NCI-H748 (cell line): ENCODE measurements around the gene ASPSCR1.
"Not testable (repeated sequence)": the region's sequence is repeated elsewhere in the genome, so short reads cannot be mapped to it uniquely, and the experiment has no call there.

ENCODE experiments used
- DNase-seq: peaks from one replicate; lab custom pipeline; 2025; ENCODE audit not compliant: unreplicated experiment; lab: John Stamatoyannopoulos, UW

The ASPSCR1 gene

GRCh38 chr17:81978524-81979298 lies 1.3 kb downstream of the ASPSCR1 start:
- DNase-seq = no peak

- no peak for DNase-seq
Observed at GRCh38 chr17:81980122-81980521, 2.7 kb downstream of the ASPSCR1 start.

- no peak for DNase-seq
Observed at GRCh38 chr17:81980707-81981343, 3.4 kb downstream of the ASPSCR1 start.

DNA sequence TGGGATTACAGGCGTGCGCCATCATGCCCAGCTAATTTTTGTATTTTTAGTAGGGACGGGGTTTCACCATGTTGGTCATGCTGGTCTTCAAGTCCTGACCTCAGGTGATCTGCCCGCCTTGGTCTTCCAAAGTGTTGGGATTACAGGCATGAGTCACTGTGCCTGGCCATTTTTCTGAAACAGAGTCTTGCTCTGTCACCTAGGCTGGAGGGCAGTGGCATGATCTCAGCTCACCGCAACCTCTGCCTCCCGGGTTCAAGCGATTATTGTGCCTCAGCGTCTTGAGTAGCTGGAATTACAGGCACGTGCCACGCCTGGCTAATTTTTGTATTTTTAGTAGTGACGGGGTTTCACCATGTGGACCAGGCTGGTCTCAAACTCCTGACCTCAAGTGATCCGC lies 4.1 kb downstream of the ASPSCR1 start:
- not testable (repeated sequence) for DNase-seq

GRCh38 chr17:81983011-81983638 lies 5.7 kb downstream of the ASPSCR1 start:
- no peak for DNase-seq

- DNase-seq = no peak
Observed at GRCh38 chr17:81983639-81984373, 6.4 kb downstream of the ASPSCR1 start.

GRCh38 chr17:81984773-81985410 lies 7.5 kb downstream of the ASPSCR1 start:
- no peak for DNase-seq

DNA sequence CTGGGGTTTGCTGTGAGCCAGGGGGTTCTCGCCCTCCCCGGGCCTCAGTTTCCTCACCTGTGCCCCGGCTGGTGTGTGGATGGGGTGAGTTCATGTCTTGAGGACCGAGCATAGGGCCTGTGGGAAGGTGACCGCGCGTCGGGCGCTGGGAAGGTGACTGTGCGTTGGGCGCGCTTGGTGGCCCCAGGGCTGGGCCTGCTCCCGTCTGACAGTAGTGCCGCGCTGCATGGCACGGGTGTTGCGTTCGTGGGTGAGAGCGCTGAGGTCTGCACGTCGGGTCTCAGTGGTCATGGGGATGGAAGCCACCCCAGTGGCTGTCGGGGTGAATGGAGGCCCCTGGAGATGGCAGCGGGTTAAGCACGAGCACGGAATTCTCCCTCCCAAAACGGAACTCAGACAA lies 9.2 kb downstream of the ASPSCR1 start:
- no peak for DNase-seq

- DNase-seq = no peak
Observed at GRCh38 chr17:81987161-81987770, 9.8 kb downstream of the ASPSCR1 start.

GRCh38 chr17:81990836-81991683 lies 13.6 kb downstream of the ASPSCR1 start:
- DNase-seq = no peak

- no peak for DNase-seq
Observed at GRCh38 chr17:81991684-81992305, 14.4 kb downstream of the ASPSCR1 start.

- DNase-seq = no peak
Observed at GRCh38 chr17:81992306-81993102, 15.1 kb downstream of the ASPSCR1 start.

DNA sequence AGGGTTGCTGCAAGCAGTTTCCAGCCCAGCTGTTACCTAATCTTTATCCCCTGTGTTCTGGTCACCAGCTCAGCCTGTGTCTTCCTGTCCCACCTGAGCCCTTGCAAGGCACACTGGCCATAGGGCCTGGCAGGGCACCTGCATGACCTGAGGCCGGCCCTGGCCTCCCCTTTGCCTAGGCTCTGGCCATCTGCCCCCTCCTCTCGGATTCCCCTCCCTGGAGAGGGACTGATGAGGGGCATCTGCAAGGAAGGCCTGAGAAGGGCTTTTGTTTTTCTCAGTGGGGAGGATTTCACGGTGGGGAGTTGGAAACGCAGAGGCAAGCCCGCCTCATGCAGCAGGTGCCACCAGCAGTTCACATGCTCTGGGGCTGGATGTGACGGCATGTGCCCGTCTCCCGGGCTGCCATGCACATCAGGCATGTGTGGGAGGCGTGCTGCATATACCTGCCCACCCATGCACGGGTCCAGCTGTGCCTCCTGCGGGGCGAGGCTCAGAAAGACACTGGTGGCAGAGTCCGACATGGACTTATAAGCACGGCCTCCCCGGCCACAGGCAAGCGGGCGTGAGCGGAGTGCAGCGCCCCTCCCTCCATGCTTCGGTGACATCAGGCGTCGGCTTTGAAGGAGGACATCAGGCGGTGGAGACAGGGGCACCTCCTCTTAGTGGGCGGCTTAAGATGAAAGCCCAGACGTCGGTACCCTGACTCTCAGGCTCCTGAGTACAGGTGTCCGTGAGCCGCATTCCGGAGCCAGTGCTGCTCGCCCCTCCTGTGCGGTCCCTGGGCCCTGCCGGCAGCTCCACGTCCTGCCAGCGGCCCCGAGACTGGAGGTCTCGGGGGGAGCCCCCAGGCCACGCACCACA lies 16.5 kb downstream of the ASPSCR1 start:
- DNase-seq = no peak

GRCh38 chr17:81994593-81995462 lies 17.4 kb downstream of the ASPSCR1 start:
- peak; percentile 50 for DNase-seq

DNA sequence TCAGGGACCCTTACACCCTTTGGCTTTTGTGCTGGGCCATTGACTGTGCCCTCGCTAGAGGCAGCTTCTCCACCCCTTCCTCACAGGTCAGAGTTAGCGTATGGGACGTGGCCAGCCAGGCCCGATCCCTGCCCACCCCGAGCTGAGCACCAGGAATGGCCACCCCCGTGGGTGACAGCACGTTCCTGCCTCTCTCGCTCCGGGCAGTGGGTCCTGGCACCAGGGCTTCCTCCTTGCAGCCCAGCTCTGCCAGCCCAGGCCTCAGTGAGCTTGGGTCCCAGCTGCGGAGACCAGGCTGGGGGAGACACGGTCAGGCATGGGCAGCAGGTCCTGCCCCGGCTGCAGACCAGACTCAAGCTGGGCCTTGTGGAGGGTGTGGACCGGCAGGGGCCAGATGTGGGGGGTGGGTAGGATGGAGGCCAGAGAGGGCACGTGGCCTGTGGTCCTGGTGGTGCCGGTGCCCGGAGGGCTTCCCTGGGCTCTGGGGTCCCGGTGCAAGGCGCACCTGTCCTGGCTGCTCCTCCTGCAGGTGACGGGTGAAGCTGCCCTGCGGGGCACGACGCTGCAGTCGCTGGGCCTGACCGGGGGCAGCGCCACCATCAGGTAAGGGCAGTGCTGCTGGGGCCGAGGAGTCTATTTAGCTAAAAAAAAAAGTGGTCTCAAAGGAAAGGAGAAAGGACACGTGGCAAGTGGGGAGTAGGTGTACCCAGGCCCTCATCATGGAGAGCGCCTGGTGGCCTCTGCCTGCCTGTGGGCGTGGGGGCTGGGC lies 18.2 kb downstream of the ASPSCR1 start:
- no peak for DNase-seq

DNA sequence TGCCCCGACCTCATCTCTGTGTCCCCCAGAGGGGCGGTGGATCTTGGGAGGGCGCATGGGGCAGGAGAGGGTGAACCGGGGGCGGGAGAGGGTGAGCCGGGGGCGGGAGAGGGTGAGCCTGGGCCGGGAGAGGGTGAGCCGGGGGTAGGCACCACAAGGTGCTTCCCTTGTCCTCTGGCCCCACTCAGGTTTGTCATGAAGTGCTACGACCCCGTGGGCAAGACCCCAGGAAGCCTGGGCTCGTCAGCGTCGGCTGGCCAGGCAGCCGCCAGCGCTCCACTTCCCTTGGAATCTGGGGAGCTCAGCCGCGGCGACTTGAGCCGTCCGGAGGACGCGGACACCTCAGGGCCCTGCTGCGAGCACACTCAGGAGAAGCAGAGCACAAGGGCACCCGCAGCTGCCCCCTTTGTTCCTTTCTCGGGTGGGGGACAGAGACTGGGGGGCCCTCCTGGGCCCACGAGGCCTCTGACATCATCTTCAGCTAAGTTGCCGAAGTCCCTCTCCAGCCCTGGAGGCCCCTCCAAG lies 18.9 kb downstream of the ASPSCR1 start:
- no peak for DNase-seq
